HepG2 (cell line): ENCODE results near the gene ZNF396. TPM values are rescaled to one million over a fixed set of nuclear protein-coding genes. Genes with fewer than 3 reads are reported as not detected.

Source experiments
- ATAC-seq: fragments of 200-7000 bp; cut with Tn5 transposase; 3 replicates; pipeline ENCODE4 v1.9.1; 2020; ENCODE audit warnings: mild to moderate bottlenecking, moderate library complexity
- BruUV-seq: library from RNA; stranded (reverse); fragments of 400-500 nt; replicated peaks from 2 replicates; lab custom pipeline; 2021; lab: Mats Ljungman, UMichigan
- CTCF ChIA-PET: fragments of 300-600 bp; formaldehyde crosslinking; extraction: SDS; loops from one replicate; lab custom pipeline; 2021; ENCODE audit warnings: low total read pairs, inconsistent platforms, low intra/inter-chr PET ratio; lab: Yijun Ruan, JAX
- POLR2A ChIA-PET: fragments of 350-600 bp; sonication (Branson Sonifier 250); formaldehyde crosslinking; loops from one replicate; lab custom pipeline; 2020; ENCODE audit warnings: antibody characterized with exemption, inconsistent platforms; lab: Yijun Ruan, JAX
- DNase-seq: peaks from one replicate; pipeline ENCODE4 v3.0.0-alpha.2; 2015; ENCODE audit warnings: low spot score
- FAIRE-seq: peaks from 3 replicates; lab custom pipeline; 2011; peaks lifted over from hg19 to GRCh38; lab: Jason Lieb, UNC
- H2AFZ ChIP-seq: one replicate; pipeline ENCODE4 v1.6.1; 2011; ENCODE audit warnings: low read length, inconsistent platforms
- H3K27ac ChIP-seq: fragments of 300-600 bp; 3 replicates; pipeline ENCODE4 v1.8.0; 2011; ENCODE audit warnings: mixed run types, mild to moderate bottlenecking, mixed read lengths, low read length, inconsistent platforms; ENCODE audit not compliant: insufficient read depth; ENCODE audit errors: extremely low read length
- H3K27me3 ChIP-seq, 2 experiments: fragments of 200-600 bp in 1 of 2; 2 replicates in 1 of 2; 3 replicates in 1 of 2; pipeline versions ENCODE4 v1.6.0 to v1.8.0; 2011; ENCODE audit warnings: low read length in 2 of 2, mild to moderate bottlenecking in 2 of 2, moderate library complexity in 2 of 2, inconsistent platforms in 1 of 2; ENCODE audit not compliant: insufficient read depth in 2 of 2, control insufficient read depth in 1 of 2
- H3K36me3 ChIP-seq, 2 experiments: fragments of 200-600 bp in 1 of 2; replicated peaks in 1 of 2; 2 replicates in 1 of 2; 3 replicates in 1 of 2; pipeline versions ENCODE4 v1.5.1 to v1.8.0; 2011; ENCODE audit warnings: low read length in 2 of 2, inconsistent platforms in 1 of 2; ENCODE audit not compliant: insufficient read depth in 2 of 2, control insufficient read depth in 1 of 2
- H3K4me1 ChIP-seq: 2 replicates; pipeline ENCODE4 v1.5.1; 2012; ENCODE audit warnings: low read length, inconsistent platforms; ENCODE audit not compliant: insufficient read depth
- H3K4me2 ChIP-seq: 2 replicates; pipeline ENCODE4 v1.6.0; 2011; ENCODE audit warnings: low read depth, low read length, inconsistent platforms
- H3K4me3 ChIP-seq, 3 experiments: fragments of 200-600 bp in 1 of 3; sonication (generic), shearing (Covaris generic) in 1 of 3; replicated peaks in 1 of 3; 2 replicates each; pipeline ENCODE4 v1.5.1; 2011 to 2016; ENCODE audit warnings: low read length in 3 of 3, inconsistent platforms in 2 of 3, low read depth in 2 of 3, mild to moderate bottlenecking in 2 of 3, control low read depth in 1 of 3, mixed read lengths in 1 of 3; ENCODE audit not compliant: insufficient read depth in 1 of 3
- H3K79me2 ChIP-seq: one replicate; pipeline ENCODE4 v1.6.1; 2011; ENCODE audit warnings: low read length, inconsistent platforms; ENCODE audit not compliant: insufficient read depth
- H3K9ac ChIP-seq: 2 replicates; pipeline ENCODE4 v1.6.0; 2011; ENCODE audit warnings: mild to moderate bottlenecking, low read depth, low read length, inconsistent platforms; ENCODE audit not compliant: insufficient read depth
- H3K9me3 ChIP-seq: 2 replicates; pipeline ENCODE4 v1.5.1; 2012; ENCODE audit warnings: mild to moderate bottlenecking, low read length
- H4K20me1 ChIP-seq: 2 replicates; pipeline ENCODE4 v1.6.0; 2011; ENCODE audit warnings: inconsistent platforms, mild to moderate bottlenecking, low read length, moderate library complexity; ENCODE audit not compliant: insufficient read depth
- AKNA ChIP-seq: sonication (generic); formaldehyde crosslinking; IDR thresholded peaks from 2 replicates; pipeline ENCODE4 v1.4.0; 2020; ENCODE audit warnings: missing genetic modification reagents, borderline replicate concordance
- EED ChIP-seq: sonication (generic); formaldehyde crosslinking; IDR thresholded peaks from 2 replicates; pipeline ENCODE4 v1.5.0; 2020; ENCODE audit warnings: mild to moderate bottlenecking, missing genetic modification reagents
- MED8 ChIP-seq: sonication (generic); formaldehyde crosslinking; IDR thresholded peaks from 2 replicates; pipeline ENCODE4 v1.8.1; 2023; ENCODE audit warnings: mild to moderate bottlenecking, missing genetic modification reagents; ENCODE audit not compliant: insufficient replicate concordance
- PLRG1 ChIP-seq: fragments of 450-650 bp; conservative IDR thresholded peaks from 2 replicates; pipeline ENCODE4 v1.6.1; 2016
- POLR2G ChIP-seq: fragments of 200-400 bp; formaldehyde crosslinking; IDR thresholded peaks from 2 replicates; pipeline ENCODE4 v1.6.1; 2018; ENCODE audit warnings: mild to moderate bottlenecking, low read depth, low read length, moderate library complexity
- RBFOX2 ChIP-seq: fragments of 200-400 bp; formaldehyde crosslinking; IDR thresholded peaks from 2 replicates; pipeline ENCODE4 v1.6.1; 2017; ENCODE audit warnings: low read depth, mild to moderate bottlenecking, low read length
- RBM22 ChIP-seq: fragments of 200-400 bp; formaldehyde crosslinking; optimal IDR thresholded peaks from 2 replicates; pipeline ENCODE3; 2017; ENCODE audit warnings: mild to moderate bottlenecking, low read length, moderate library complexity
- TEF ChIP-seq: sonication (generic); formaldehyde crosslinking; IDR thresholded peaks from 2 replicates; pipeline ENCODE4 v1.5.0; 2020; ENCODE audit warnings: missing genetic modification reagents
- ZMAT5 ChIP-seq: sonication (generic); formaldehyde crosslinking; IDR thresholded peaks from 2 replicates; pipeline ENCODE4 v1.5.0; 2020; ENCODE audit warnings: mild to moderate bottlenecking, low read depth, missing genetic modification reagents, borderline replicate concordance
- ZNF33A ChIP-seq: sonication (generic); formaldehyde crosslinking; IDR thresholded peaks from 2 replicates; pipeline ENCODE4 v1.5.1; 2020; ENCODE audit warnings: missing genetic modification reagents, mild to moderate bottlenecking, moderate library complexity, borderline replicate concordance
- ZNF431 ChIP-seq: sonication (generic); formaldehyde crosslinking; IDR thresholded peaks from 2 replicates; pipeline ENCODE4 v1.9.0; 2022; ENCODE audit warnings: missing genetic modification reagents, low read depth, mild to moderate bottlenecking, borderline replicate concordance
- ZSCAN21 ChIP-seq: sonication (generic); formaldehyde crosslinking; IDR thresholded peaks from 2 replicates; pipeline ENCODE4 v1.8.0; 2022; ENCODE audit warnings: mild to moderate bottlenecking, missing genetic modification reagents, moderate library complexity, borderline replicate concordance
- WGBS: methylation state at CpG from one replicate; pipeline ENCODE4 v1.1.6; 2017; ENCODE audit warnings: low lambda C conversion rate; 5-methylcytosine and 5-hydroxymethylcytosine counted together
- in situ Hi-C: cut with HindIII; loops from 2 replicates; pipeline ENCODE4 v1.10.0; 2017; ENCODE audit warnings: low pct_unique_long_range_greater_than_20kb; ENCODE audit not compliant: extremely low pct_ligation_motif_present
- intact Hi-C: fragments of 100-400 bp; cut with micrococcal nuclease; formaldehyde crosslinking; loops from one replicate; pipeline ENCODE4 v1.10.0; 2022; ENCODE audit not compliant: unreplicated experiment
- polyA plus RNA-seq, 8 experiments: library from polyadenylated mRNA; depleted of rRNA in 3 of 8; stranded (reverse) in 7 of 8; unstranded in 1 of 8; fragments of >200 nt; fragmentation: Illumina TruSeq in 4 of 8; extraction: Trizol in 4 of 8; gene quantifications; 2 replicates each; pipeline versions ENCODE4 v1.2.1 to v1.2.3, GENCODE V29; 2011 to 2016; ENCODE audit warnings: low read depth in 4 of 8, missing spikeins in 1 of 8, mixed read lengths in 1 of 8; ENCODE audit not compliant: insufficient read depth in 1 of 8
- total RNA-seq, 5 experiments: library from RNA; depleted of rRNA; stranded (reverse); fragments of >200 nt; fragmentation: Illumina TruSeq; extraction: Trizol; gene quantifications; 2 replicates each; pipeline ENCODE4 v1.2.3, GENCODE V29; 2016; ENCODE audit warnings: low read depth in 1 of 5

ZNF396 gene
- total and polyA plus RNA-seq, 2 of the 13 experiments (the other 11 are each of a cell fraction or from before 2014, with no cell fraction given), result 0.25 to 0.75 TPM

GRCh38 chr18:35335866-35336265, 41.3 kb downstream of the ZNF396 start:
- H3K36me3 ChIP-seq, result peaks cover 27 to 67% of the 10 kb centered on the region in 2 experiments
- ATAC-seq (no peak), DNase-seq (no peak), FAIRE-seq (no peak)
- H3K4me3 ChIP-seq, result no peak overlapping the region
- CTCF ChIA-PET, result no interaction called here
- H4K20me1 ChIP-seq, result peaks cover 10% of the 10 kb centered on the region
- H3K9me3 ChIP-seq, result no peaks in the 10 kb centered on the region
- POLR2A ChIA-PET, result interaction anchor here (2.3 kb wide), 1 partner anchor 9 kb away, joined by 15 read pairs; the partner anchor contains the start of gene ZNF24
- H3K4me2 ChIP-seq, result no peak overlapping the region
- peaks cover 28% of the 10 kb centered on the region for H3K79me2 ChIP-seq
- H2AFZ ChIP-seq, result no peak overlapping the region
- TF ChIP-seq ZSCAN21 (CRISPR knock-in tag) (no peak), RBFOX2 (peak; percentile 48; the same call in 1 of the 2 replicates), POLR2G (peak; percentile 49; the same call in 1 of the 2 replicates), RBM22 (peak; percentile 85)
- in situ Hi-C loops, result no loop called here
- H3K9ac ChIP-seq, result no peak overlapping the region
- H3K27ac ChIP-seq, result no peak overlapping the region
- WGBS, result 99% methylated on average over 4 of the region's 4 CpGs
- intact Hi-C loops, result no loop called here
- BruUV-seq, result TSS peak; percentile 7
- peaks cover 24% of the 10 kb centered on the region for H3K4me1 ChIP-seq
- H3K27me3 ChIP-seq, result no peaks in the 10 kb centered on the region

- in situ Hi-C loops, result no loop called here
- CTCF ChIA-PET, result no interaction called here
- TF ChIP-seq TEF (CRISPR knock-in tag) (no peak), AKNA (CRISPR knock-in tag) (no peak), EED (CRISPR knock-in tag) (no peak), PLRG1 (no peak), MED8 (no peak), ZMAT5 (no peak), ZNF431 (no peak), ZNF33A (CRISPR knock-in tag) (no peak)
Measured at GRCh38 chr18:35334821-35335220, 42.3 kb downstream of the ZNF396 start.

More at GRCh38 chr18:35334821-35335220, 42.3 kb downstream of the ZNF396 start:
- Histone ChIP-seq H3K4me2 (no peak overlapping the region), H3K4me1 (peaks cover 18% of the 10 kb centered on the region), H3K27ac (no peak overlapping the region), H3K79me2 (peaks cover 18% of the 10 kb centered on the region), H3K27me3 (no peaks in the 10 kb centered on the region), H3K9me3 (no peaks in the 10 kb centered on the region), H4K20me1 (peaks cover 4% of the 10 kb centered on the region; the same call in 1 of the 2 replicates), H3K4me3 (no peak overlapping the region), H3K9ac (no peak overlapping the region), H2AFZ (no peak overlapping the region), H3K36me3 (peaks cover 21 to 60% of the 10 kb centered on the region in 2 experiments)
- intact Hi-C loops, result no loop called here
- POLR2A ChIA-PET, result interaction anchor here (1.4 to 2.3 kb wide), 3 partner anchors 10 to 94 kb away, joined by 4 to 15 read pairs (median 4); partner anchors contain the start of genes ZNF24 and ZNF397
- BruUV-seq, result no TSS peak
- ATAC-seq, result no peak
- no peak for FAIRE-seq
- DNase-seq, result no peak
- WGBS, result 99% methylated on average over 3 of the region's 3 CpGs
